ENCODE measurements around the gene MATN3. TPM values are rescaled to one million over a fixed set of nuclear protein-coding genes. Genes with fewer than 3 reads are reported as not detected.
A peak's percentile ranks its signal among the peaks of the same experiment; 100 is the strongest.

MATN3 gene
- polyA plus RNA-seq, 1 of the 3 experiments (the other 2 are of a cell fraction): 5.9 TPM

DNA sequence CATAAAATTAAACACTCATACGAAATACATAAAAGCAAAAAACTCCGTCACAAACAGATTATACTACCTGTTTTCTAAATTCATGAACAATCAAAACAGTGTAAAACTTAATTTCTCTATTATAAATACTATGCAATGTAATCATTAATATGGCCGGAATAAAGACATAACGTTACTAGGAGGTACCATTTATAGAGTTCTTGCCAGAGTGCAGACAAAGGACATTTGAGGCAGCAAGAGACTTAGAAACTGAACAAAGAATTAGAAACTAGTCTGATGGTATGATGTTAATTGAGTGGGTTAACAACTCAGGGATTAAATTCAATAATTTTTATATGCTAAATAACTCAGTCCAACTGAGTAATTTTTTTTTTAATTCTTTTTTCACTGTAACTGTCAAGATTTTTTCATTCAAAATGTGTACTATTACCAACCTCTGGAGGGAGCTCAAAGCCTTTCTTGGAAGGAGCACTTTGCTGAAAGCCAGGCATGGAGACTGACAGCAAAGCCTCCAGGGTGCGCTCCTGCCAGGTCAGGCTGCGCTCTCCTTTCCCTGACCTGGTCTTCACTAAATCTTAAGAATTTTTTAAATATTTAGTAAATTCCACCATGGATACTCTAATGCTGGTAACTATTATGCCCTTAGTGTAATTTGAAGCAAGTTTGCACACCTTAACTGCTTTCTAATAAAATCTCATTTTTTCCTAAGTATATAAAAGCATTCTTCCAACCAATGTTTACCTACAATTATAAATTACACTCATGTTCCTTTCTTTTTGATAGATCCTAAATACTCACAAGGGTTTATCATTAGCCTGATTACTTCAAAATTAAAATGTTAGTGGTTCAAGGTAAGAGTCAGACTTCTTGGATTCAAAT, 56.7 kb downstream of the MATN3 start (continued):
- TF ChIP-seq CTCF (IDR thresholded peaks at IDR 0.05) (peak; percentile 97), POLR2AphosphoS5 (IDR thresholded peaks at IDR 0.05; ENCODE audit: low read depth, low read length) (no peak)

DNA sequence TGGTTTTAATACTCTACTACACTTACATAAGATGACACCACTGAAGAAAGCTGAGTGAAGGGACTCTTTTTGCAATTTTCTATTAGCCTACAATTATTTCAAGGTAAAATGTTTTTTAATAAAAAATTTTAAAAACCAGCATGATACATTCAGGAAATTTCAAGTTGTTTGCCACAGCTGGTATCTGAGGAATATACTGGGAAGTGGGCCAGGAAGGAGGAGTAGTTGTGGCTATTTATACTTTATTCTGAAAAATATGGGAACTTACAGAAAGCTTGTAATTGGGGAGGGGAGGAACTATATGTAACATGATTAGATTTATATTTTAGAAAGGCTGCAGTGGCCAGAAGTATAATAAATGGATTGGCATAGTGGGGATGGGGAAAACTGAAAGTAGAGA, 63.4 kb downstream of the MATN3 start:
- no peaks in the 10 kb centered on the region for H3K27me3 ChIP-seq (ENCODE audit: insufficient read depth)
- H3K9me2 ChIP-seq: no peaks in the 10 kb centered on the region
- H3K27ac ChIP-seq (ENCODE audit: low read depth in 2 of 2, low read length in 1 of 2): peak overlapping the region in 1 of 2 experiments; percentile 41; a peak in 1 of 4 replicates
- peaks cover 4 to 11% of the 10 kb centered on the region in 2 experiments; a peak in 2 of 4 replicates for H3K4me1 ChIP-seq (ENCODE audit: control insufficient read depth in 1 of 2, insufficient read depth in 2 of 2, low read depth in 1 of 2, low read length in 1 of 2)
- peaks cover 9% of the 10 kb centered on the region for H3F3A ChIP-seq (replicated peaks; ENCODE audit: insufficient read depth)
- H3K4me3 ChIP-seq (ENCODE audit: low read depth in 2 of 2, low read length in 1 of 2): no peak overlapping the region
- H3K9ac ChIP-seq: no peak overlapping the region
- no peaks in the 10 kb centered on the region for H3K79me2 ChIP-seq (ENCODE audit: insufficient read depth)
- no peak overlapping the region; the same call in 1 of the 2 replicates for H3K4me2 ChIP-seq
- no peaks in the 10 kb centered on the region for H3K9me3 ChIP-seq
- no peaks in the 10 kb centered on the region for H4K20me1 ChIP-seq (ENCODE audit: insufficient read depth)
- no peak for TF ChIP-seq FOSL2 (IDR thresholded peaks at IDR 0.05; ENCODE audit: borderline replicate concordance, low read depth)
- no peak for TF ChIP-seq TCF12 (IDR thresholded peaks at IDR 0.05)
- TF ChIP-seq NFIC (IDR thresholded peaks at IDR 0.05; ENCODE audit: borderline replicate concordance): 0 out of 2 replicates have a peak, but pooled peaks have one; percentile 16
- TF ChIP-seq RAD21 (IDR thresholded peaks at IDR 0.05; ENCODE audit: low read length): no peak
- no peak for TF ChIP-seq ELF1 (IDR thresholded peaks at IDR 0.05)
- no peak for TF ChIP-seq NRF1 (IDR thresholded peaks at IDR 0.05; ENCODE audit: low read depth, low read length)
- TF ChIP-seq FOXJ3 (CRISPR knock-in tag; IDR thresholded peaks at IDR 0.05): no peak
- ChIA-PET CTCF (interaction anchor here (1.2 kb wide), 1 partner anchor 149 kb away, joined by 3 read pairs; no protein-coding TSS in a partner anchor), POLR2A (no interaction called here)
- no peak overlapping the region for H2AFZ ChIP-seq (ENCODE audit: low read depth)
- H3K36me3 ChIP-seq (replicated peaks in 1 of 2; ENCODE audit: control insufficient read depth in 1 of 2, insufficient read depth in 2 of 2, low read length in 1 of 2): peaks cover 58 to 92% of the 10 kb centered on the region in 2 experiments
- DNase-seq: no peak

DNA sequence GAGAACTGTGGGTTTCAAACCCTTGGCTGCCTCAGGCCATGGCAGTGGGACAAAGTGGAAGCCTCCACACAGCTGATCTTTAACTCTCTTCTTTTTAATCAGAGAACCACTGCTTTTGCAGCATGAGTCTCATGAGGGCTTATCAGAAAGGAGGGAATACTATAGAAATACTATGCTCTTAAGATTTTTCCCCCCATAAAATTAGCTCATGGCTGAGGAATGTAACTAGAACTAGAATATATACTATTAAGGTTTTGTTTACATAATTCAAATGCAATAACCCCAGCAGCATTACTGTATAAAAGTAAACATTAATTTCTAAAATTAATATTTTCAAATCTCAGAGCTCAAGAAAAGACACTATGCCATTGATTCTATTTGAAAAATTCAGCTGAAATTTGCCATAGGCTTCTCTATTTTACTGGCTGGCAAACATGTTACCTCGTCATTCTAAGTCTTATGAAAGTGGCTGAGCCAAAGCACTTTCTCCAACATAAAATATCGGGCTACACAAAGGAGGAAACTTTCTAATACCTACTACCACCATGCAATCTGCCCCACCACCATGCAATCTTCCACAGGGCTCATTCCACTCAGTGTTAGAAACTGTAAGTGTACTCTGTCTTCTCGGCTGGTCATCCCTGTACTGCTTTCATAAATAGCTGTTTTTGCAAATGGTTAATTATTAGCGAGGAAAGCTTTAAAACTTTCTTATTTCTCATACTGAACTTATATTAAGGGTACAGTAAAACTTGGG, 65.1 kb downstream of the MATN3 start:
- Histone ChIP-seq H3K27me3 (ENCODE audit: insufficient read depth) (no peaks in the 10 kb centered on the region), H4K20me1 (ENCODE audit: insufficient read depth) (no peaks in the 10 kb centered on the region), H2AFZ (ENCODE audit: low read depth) (no peak overlapping the region), H3K9me2 (no peaks in the 10 kb centered on the region), H3K9me3 (no peaks in the 10 kb centered on the region), H3K27ac (ENCODE audit: low read depth in 2 of 2, low read length in 1 of 2) (no peak overlapping the region), H3K4me1 (ENCODE audit: control insufficient read depth in 1 of 2, insufficient read depth in 2 of 2, low read depth in 1 of 2, low read length in 1 of 2) (peaks cover 4 to 7% of the 10 kb centered on the region in 2 experiments; a peak in 2 of 4 replicates), H3K9ac (no peak overlapping the region), H3K4me3 (ENCODE audit: low read depth in 2 of 2, low read length in 1 of 2) (no peak overlapping the region), H3K4me2 (no peak overlapping the region), H3K36me3 (replicated peaks in 1 of 2; ENCODE audit: control insufficient read depth in 1 of 2, insufficient read depth in 2 of 2, low read length in 1 of 2) (peaks cover 58 to 94% of the 10 kb centered on the region in 2 experiments), H3F3A (replicated peaks; ENCODE audit: insufficient read depth) (peaks cover 9% of the 10 kb centered on the region), H3K79me2 (ENCODE audit: insufficient read depth) (no peaks in the 10 kb centered on the region)
- POLR2A ChIA-PET: no interaction called here
- WGBS (ENCODE audit: low lambda C conversion rate): over 99% methylated on average over 4 of the region's 4 CpGs
- CTCF ChIA-PET: interaction anchor here (0.5 to 2.3 kb wide), 10 partner anchors 8 to 194 kb away, joined by 3 to 14 read pairs (median 3); no protein-coding TSS in a partner anchor
- no peak for DNase-seq
- no peak for TF ChIP-seq RAD21 (IDR thresholded peaks at IDR 0.05; ENCODE audit: low read length)
- TF ChIP-seq SMC3 (IDR thresholded peaks at IDR 0.05; ENCODE audit: low read depth, low read length): no peak

All from SK-N-SH (cell line).